HCT116 (cell line): ENCODE results near the gene CTTNBP2. TPM values are rescaled to one million over a fixed set of nuclear protein-coding genes. Genes with fewer than 3 reads are reported as not detected.

Experiments
- ATAC-seq: fragments of 200-7000 bp; cut with Tn5 transposase; 2 replicates; pipeline ENCODE4 v1.9.1; 2020; ENCODE audit warnings: mild to moderate bottlenecking, moderate library complexity
- BruUV-seq: library from RNA; stranded (reverse); fragments of 400-500 nt; replicated peaks from 2 replicates; lab custom pipeline; 2021; lab: Mats Ljungman, UMichigan
- CTCF ChIA-PET: fragments of 300-600 bp; sonication (Branson Sonifier 250); formaldehyde crosslinking; loops from one replicate; lab custom pipeline; 2021; ENCODE audit warnings: antibody characterized with exemption; lab: Charles Lee
- POLR2A ChIA-PET: fragments of 300-600, 350-600 bp; sonication (Branson Sonifier 250); formaldehyde crosslinking; loops from one replicate; lab custom pipeline; 2021; ENCODE audit warnings: antibody characterized with exemption; lab: Charles Lee
- RAD21 ChIA-PET, 2 experiments: fragments of 300-600 bp; sonication (Branson Sonifier 250); formaldehyde crosslinking; loops; one replicate each; lab custom pipeline; 2023; ENCODE audit warnings: low total read pairs in 2 of 2; ENCODE audit not compliant: uncharacterized antibody in 2 of 2, unreplicated experiment in 2 of 2, low non-redundant PET in 1 of 2; lab: Charles Lee
- DNase-seq: peaks from one replicate; pipeline ENCODE4 v3.0.0-alpha.2; 2010; ENCODE audit warnings: low read depth, low spot score
- H2AFZ ChIP-seq: fragments of 200-600 bp; shearing (Covaris generic), sonication (generic); 2 replicates; pipeline ENCODE4 v1.6.1; 2017; ENCODE audit warnings: low read depth, mixed run types, mixed read lengths, antibody characterized with exemption, low read length; ENCODE audit not compliant: poor library complexity, severe bottlenecking
- H3K27ac ChIP-seq: 2 replicates; pipeline ENCODE4 v1.5.1; 2012; ENCODE audit warnings: low read depth, low read length
- H3K27me3 ChIP-seq: fragments of 200-600 bp; sonication (generic); 2 replicates; pipeline ENCODE4 v1.6.1; 2016; ENCODE audit warnings: mixed run types, low read length, mixed read lengths; ENCODE audit not compliant: insufficient read depth
- H3K36me3 ChIP-seq, 2 experiments: fragments of 200-500 bp in 1 of 2; fragments of 200-600 bp in 1 of 2; sonication (Bioruptor generic) in 1 of 2; sonication (generic) in 1 of 2; 2 replicates each; pipeline versions ENCODE4 v1.5.1 to v1.6.1; 2014 to 2016; ENCODE audit warnings: low read length in 2 of 2, inconsistent platforms in 1 of 2, mixed read lengths in 1 of 2, mixed run types in 1 of 2; ENCODE audit not compliant: insufficient read depth in 2 of 2, control insufficient read depth in 1 of 2
- H3K4me1 ChIP-seq, 2 experiments: fragments of 200-600 bp in 1 of 2; sonication (generic) in 1 of 2; 2 replicates each; pipeline versions ENCODE4 v1.5.1 to v1.6.1; 2012 to 2017; ENCODE audit warnings: low read length in 2 of 2, inconsistent platforms in 1 of 2, mild to moderate bottlenecking in 1 of 2, mixed read lengths in 1 of 2, mixed run types in 1 of 2, moderate library complexity in 1 of 2; ENCODE audit not compliant: insufficient read depth in 2 of 2, control insufficient read depth in 1 of 2
- H3K4me2 ChIP-seq: fragments of 200-600 bp; sonication (generic); 2 replicates; pipeline ENCODE4 v1.6.1; 2017; ENCODE audit warnings: mixed run types, low read length, mixed read lengths
- H3K4me3 ChIP-seq, 2 experiments: fragments of 200-600 bp in 1 of 2; sonication (generic) in 1 of 2; replicated peaks in 1 of 2; 2 replicates each; pipeline ENCODE4 v1.5.1; 2011 to 2016; ENCODE audit warnings: low read length in 2 of 2, control low read depth in 1 of 2, low read depth in 1 of 2, mild to moderate bottlenecking in 1 of 2, mixed read lengths in 1 of 2, mixed run types in 1 of 2
- H3K79me2 ChIP-seq: fragments of 200-600 bp; sonication (generic); 2 replicates; pipeline ENCODE4 v1.6.1; 2017; ENCODE audit warnings: mild to moderate bottlenecking, mixed run types, low read length, moderate library complexity, mixed read lengths; ENCODE audit not compliant: insufficient read depth
- H3K9ac ChIP-seq: fragments of 200-600 bp; sonication (generic); 2 replicates; pipeline ENCODE4 v1.6.1; 2016; ENCODE audit warnings: low read length, mixed read lengths
- H3K9me2 ChIP-seq: fragments of 200-600 bp; sonication (generic), shearing (Covaris generic); 2 replicates; pipeline ENCODE4 v1.6.1; 2017; ENCODE audit warnings: mixed run types, mild to moderate bottlenecking, moderate library complexity; ENCODE audit not compliant: insufficient read depth
- H3K9me3 ChIP-seq, 2 experiments: fragments of 200-500 bp in 1 of 2; fragments of 200-600 bp in 1 of 2; sonication (Bioruptor generic) in 1 of 2; sonication (generic) in 1 of 2; 2 replicates each; pipeline ENCODE4 v1.6.1; 2014 to 2017; ENCODE audit warnings: low read length in 2 of 2, mixed read lengths in 2 of 2, inconsistent platforms in 1 of 2, low read depth in 1 of 2, mild to moderate bottlenecking in 1 of 2, mixed run types in 1 of 2, moderate library complexity in 1 of 2; ENCODE audit not compliant: control insufficient read depth in 1 of 2, insufficient read depth in 1 of 2
- H4K20me1 ChIP-seq: fragments of 200-600 bp; sonication (generic), shearing (Covaris generic); 2 replicates; pipeline ENCODE4 v1.6.1; 2017; ENCODE audit warnings: mixed run types, mild to moderate bottlenecking, moderate library complexity; ENCODE audit not compliant: insufficient read depth
- EGR1 ChIP-seq: IDR thresholded peaks from 2 replicates; pipeline ENCODE4 v1.6.1; 2012; ENCODE audit warnings: low read depth
- ELF1 ChIP-seq: IDR thresholded peaks from 2 replicates; pipeline ENCODE4 v1.6.1; 2012; ENCODE audit warnings: low read depth, borderline replicate concordance
- JUND ChIP-seq: IDR thresholded peaks from 2 replicates; pipeline ENCODE4 v1.6.1; 2012
- POLR2A ChIP-seq: IDR thresholded peaks from 2 replicates; pipeline ENCODE4 v1.7.0; 2011; ENCODE audit warnings: borderline replicate concordance; ENCODE audit not compliant: insufficient read depth, insufficient read length; ENCODE audit errors: extremely low read depth
- POLR2AphosphoS5 ChIP-seq: IDR thresholded peaks from 2 replicates; pipeline ENCODE4 v1.6.1; 2011; ENCODE audit warnings: mild to moderate bottlenecking, low read depth, low read length, moderate library complexity
- RAD21 ChIP-seq: IDR thresholded peaks from 2 replicates; pipeline ENCODE4 v1.6.1; 2012; ENCODE audit warnings: low read depth, mild to moderate bottlenecking
- SIN3A ChIP-seq: IDR thresholded peaks from 2 replicates; pipeline ENCODE4 v1.6.1; 2012; ENCODE audit warnings: low read depth
- SP1 ChIP-seq: IDR thresholded peaks from 2 replicates; pipeline ENCODE4 v1.6.1; 2012; ENCODE audit warnings: low read depth
- SRF ChIP-seq: IDR thresholded peaks from 2 replicates; pipeline ENCODE4 v1.6.1; 2012; ENCODE audit warnings: low read depth
- TCF7L2 ChIP-seq: IDR thresholded peaks from 2 replicates; pipeline ENCODE4 v1.7.0; 2011; ENCODE audit warnings: borderline replicate concordance, inconsistent platforms; ENCODE audit not compliant: insufficient read depth, insufficient read length; ENCODE audit errors: extremely low read depth
- YY1 ChIP-seq: IDR thresholded peaks from 2 replicates; pipeline ENCODE4 v1.6.1; 2011; ENCODE audit warnings: low read length, low read depth, moderate library complexity, mild to moderate bottlenecking; ENCODE audit not compliant: insufficient replicate concordance; ENCODE audit errors: extremely low read depth
- ZFX ChIP-seq: fragments of 450-650 bp; IDR thresholded peaks from 2 replicates; pipeline ENCODE4 v1.6.1; 2017
- ZNF274 ChIP-seq: fragments of 200-500 bp; sonication (Bioruptor generic); IDR thresholded peaks from 2 replicates; pipeline ENCODE4 v1.6.1; 2014; ENCODE audit warnings: mild to moderate bottlenecking, low read depth, low read length, inconsistent platforms
- intact Hi-C: fragments of 100-400 bp; cut with micrococcal nuclease; formaldehyde crosslinking; loops from 2 replicates; pipeline ENCODE4 v1.10.0; 2022
- total RNA-seq: library from RNA; stranded (reverse); gene quantifications from one replicate; pipeline ENCODE4 v1.2.1, GENCODE V29; 2021; ENCODE audit not compliant: unreplicated experiment
- TF ChIP-seq, protein P1 (sequence below): IDR thresholded peaks from 2 replicates; pipeline ENCODE4 v1.6.1; 2012; ENCODE audit warnings: low read depth

CTTNBP2 gene
- total RNA-seq, 1 experiment from 2014 or later: 5.4 TPM

- Histone ChIP-seq H4K20me1 (no peaks in the 10 kb centered on the region), H3K9ac (no peak overlapping the region), H3K4me1 (peaks cover 0 to 6% of the 10 kb centered on the region in 2 experiments; a peak in 2 of 4 replicates), H3K79me2 (no peaks in the 10 kb centered on the region), H2AFZ (no peak overlapping the region), H3K27ac (no peak overlapping the region), H3K9me2 (no peaks in the 10 kb centered on the region), H3K4me3 (no peak overlapping the region), H3K9me3 (no peaks in the 10 kb centered on the region), H3K27me3 (no peaks in the 10 kb centered on the region), H3K4me2 (no peak overlapping the region), H3K36me3 (no peaks in the 10 kb centered on the region)
- POLR2A ChIA-PET: no interaction called here
- intact Hi-C loops: no loop called here
- CTCF ChIA-PET: no interaction called here
- TF ChIP-seq TCF7L2: no peak
- TF ChIP-seq EGR1: no peak
- no peak for TF ChIP-seq ZNF274
- TF ChIP-seq SIN3A: no peak
- no peak for TF ChIP-seq JUND
- BruUV-seq: no TSS peak
- DNase-seq (no peak), ATAC-seq (no peak)
- RAD21 ChIA-PET: no interaction called here
Measured at GRCh38 chr7:117835016-117835664, 38.1 kb downstream of the CTTNBP2 start.

DNA sequence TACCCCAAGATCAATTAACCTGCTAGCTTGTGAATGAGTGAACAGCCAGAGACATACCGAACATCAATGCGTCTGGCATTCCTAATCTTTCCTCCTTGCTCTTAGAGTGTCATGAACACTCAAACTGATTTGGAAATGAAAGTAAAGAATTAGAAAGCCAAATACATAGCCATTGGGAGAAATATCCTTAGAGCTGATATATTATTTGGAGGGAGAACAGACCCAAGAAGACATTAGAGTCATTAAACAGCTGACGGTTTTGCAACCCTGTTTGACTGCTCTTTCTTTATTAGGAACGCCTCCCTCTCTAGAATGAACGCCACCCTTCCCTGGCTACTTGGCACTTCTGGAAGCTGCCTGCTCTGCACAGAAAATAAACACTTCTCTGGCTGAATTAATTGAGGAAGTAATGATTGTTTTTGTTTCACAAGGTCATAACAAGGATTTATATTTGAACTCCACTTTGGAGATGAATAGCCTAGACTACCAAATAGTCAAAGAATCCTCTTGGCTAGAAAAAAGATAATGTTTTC, 42.8 kb downstream of the CTTNBP2 start:
- Histone ChIP-seq H3K79me2 (no peaks in the 10 kb centered on the region), H3K36me3 (no peaks in the 10 kb centered on the region), H3K9ac (no peak overlapping the region), H3K4me2 (no peak overlapping the region), H2AFZ (no peak overlapping the region), H3K4me1 (peaks cover 6 to 8% of the 10 kb centered on the region in 2 experiments; a peak in 2 of 4 replicates), H3K27ac (no peak overlapping the region), H3K9me3 (no peaks in the 10 kb centered on the region), H3K9me2 (no peaks in the 10 kb centered on the region), H4K20me1 (no peaks in the 10 kb centered on the region), H3K27me3 (no peaks in the 10 kb centered on the region), H3K4me3 (no peak overlapping the region)
- ChIA-PET POLR2A (no interaction called here), CTCF (no interaction called here), RAD21 (no interaction called here)
- DNase-seq: no peak
- TF ChIP-seq ZFX (no peak), POLR2AphosphoS5 (no peak), SIN3A (no peak), TCF7L2 (no peak), ELF1 (no peak), POLR2A (no peak), YY1 (no peak), SRF (no peak), SP1 (no peak), RAD21 (no peak), ZNF274 (no peak), EGR1 (no peak)
- TF ChIP-seq, protein P1, sequence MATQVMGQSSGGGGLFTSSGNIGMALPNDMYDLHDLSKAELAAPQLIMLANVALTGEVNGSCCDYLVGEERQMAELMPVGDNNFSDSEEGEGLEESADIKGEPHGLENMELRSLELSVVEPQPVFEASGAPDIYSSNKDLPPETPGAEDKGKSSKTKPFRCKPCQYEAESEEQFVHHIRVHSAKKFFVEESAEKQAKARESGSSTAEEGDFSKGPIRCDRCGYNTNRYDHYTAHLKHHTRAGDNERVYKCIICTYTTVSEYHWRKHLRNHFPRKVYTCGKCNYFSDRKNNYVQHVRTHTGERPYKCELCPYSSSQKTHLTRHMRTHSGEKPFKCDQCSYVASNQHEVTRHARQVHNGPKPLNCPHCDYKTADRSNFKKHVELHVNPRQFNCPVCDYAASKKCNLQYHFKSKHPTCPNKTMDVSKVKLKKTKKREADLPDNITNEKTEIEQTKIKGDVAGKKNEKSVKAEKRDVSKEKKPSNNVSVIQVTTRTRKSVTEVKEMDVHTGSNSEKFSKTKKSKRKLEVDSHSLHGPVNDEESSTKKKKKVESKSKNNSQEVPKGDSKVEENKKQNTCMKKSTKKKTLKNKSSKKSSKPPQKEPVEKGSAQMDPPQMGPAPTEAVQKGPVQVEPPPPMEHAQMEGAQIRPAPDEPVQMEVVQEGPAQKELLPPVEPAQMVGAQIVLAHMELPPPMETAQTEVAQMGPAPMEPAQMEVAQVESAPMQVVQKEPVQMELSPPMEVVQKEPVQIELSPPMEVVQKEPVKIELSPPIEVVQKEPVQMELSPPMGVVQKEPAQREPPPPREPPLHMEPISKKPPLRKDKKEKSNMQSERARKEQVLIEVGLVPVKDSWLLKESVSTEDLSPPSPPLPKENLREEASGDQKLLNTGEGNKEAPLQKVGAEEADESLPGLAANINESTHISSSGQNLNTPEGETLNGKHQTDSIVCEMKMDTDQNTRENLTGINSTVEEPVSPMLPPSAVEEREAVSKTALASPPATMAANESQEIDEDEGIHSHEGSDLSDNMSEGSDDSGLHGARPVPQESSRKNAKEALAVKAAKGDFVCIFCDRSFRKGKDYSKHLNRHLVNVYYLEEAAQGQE: no peak
- no TSS peak for BruUV-seq
- intact Hi-C loops: no loop called here
- no peak for ATAC-seq
